ENCODE results near the gene HDAC5.

HDAC5 gene

DNA sequence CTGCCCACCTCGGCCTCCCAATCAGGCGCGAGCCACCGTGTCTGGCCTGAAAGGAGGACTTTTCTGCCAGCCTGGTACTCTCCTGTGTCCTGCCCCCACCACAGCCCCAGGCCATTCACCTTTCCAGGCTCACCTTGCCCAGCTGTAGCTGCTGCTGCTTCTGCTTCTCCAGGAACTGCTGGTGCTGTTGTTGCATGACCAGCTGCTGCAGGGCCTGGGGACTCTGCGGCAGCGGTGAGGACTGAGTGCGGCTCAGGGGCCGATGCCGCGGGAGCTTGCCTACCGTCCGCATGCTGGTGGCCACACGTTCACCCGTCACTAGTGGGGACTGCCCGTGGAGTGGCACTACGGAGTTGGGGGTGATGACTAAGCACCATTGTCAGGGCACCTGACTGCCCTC is 35.2 kb downstream of the HDAC5 start:
- no peak overlapping the region for H3K4me3 ChIP-seq (ENCODE audit: low read depth, low read length)
- DNase-seq (ENCODE audit: low read depth) = no peak
- TF ChIP-seq CTCF (conservative IDR thresholded peaks at IDR 0.05; ENCODE audit: low read depth, low read length) = no peak

GRCh38 chr17:44087319-44087718 is 36.1 kb downstream of the HDAC5 start:
- TF ChIP-seq CTCF (conservative IDR thresholded peaks at IDR 0.05; ENCODE audit: low read depth, low read length) = no peak
- no peak for DNase-seq (ENCODE audit: low read depth)
- no peak overlapping the region for H3K4me3 ChIP-seq (ENCODE audit: low read depth, low read length)

DNA sequence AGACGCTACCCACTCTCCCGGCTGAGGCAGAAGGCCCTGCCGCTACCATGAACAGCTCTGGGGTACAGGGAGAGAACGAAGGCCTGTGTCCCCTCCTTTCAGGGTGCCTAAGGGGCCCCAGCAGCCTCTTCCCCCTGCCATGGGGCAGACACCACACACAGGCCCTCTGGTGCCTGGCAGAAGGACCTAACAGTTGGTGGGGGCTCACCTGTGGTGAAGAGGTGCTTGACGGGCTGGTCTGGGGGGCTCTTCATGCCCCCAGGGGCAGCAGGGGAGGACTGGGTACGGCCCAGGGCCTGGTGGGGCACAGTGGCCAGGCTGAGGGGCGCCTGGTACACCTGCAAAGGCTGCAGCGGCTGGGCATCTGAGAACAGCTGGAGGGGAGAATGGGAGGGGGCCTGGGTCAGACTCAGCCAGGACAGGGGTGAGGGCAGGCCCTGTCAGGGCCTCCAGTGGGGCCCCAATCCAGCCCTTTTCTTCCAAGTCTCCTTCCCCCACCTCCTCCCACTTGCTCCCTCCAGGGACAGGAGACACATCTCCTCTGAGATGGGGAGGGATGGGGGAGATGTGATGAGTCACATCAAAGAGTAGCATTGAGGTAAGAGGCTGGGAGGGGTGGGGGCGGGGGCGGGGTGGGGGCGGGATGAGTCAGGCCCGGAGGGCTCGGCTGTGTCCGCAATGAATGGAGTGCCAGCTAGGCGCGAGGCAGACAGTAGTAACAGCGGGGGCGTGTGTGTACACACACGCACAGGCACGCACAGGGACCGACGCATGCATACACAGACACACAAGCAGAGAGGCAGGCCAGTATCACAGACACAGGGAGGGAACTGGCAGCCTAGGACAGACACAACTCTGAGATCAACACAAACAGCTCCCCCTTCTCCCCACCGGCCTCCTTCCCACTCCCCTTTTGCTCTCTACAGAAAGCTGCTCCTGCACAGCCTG is 36.8 kb downstream of the HDAC5 start:
- H3K4me3 ChIP-seq (ENCODE audit: low read depth, low read length) = no peak overlapping the region
- peak; percentile 79 for DNase-seq (ENCODE audit: low read depth)
- no peak for TF ChIP-seq CTCF (conservative IDR thresholded peaks at IDR 0.05; ENCODE audit: low read depth, low read length)

- no peak for DNase-seq (ENCODE audit: low read depth)
Measured at GRCh38 chr17:44085908-44086307, 37.5 kb downstream of the HDAC5 start.

GRCh38 chr17:44084921-44085320 is 38.5 kb downstream of the HDAC5 start:
- DNase-seq (ENCODE audit: low read depth) = no peak
- no peak for TF ChIP-seq CTCF (conservative IDR thresholded peaks at IDR 0.05; ENCODE audit: low read depth, low read length)
- H3K4me3 ChIP-seq (ENCODE audit: low read depth, low read length) = no peak overlapping the region

More at GRCh38 chr17:44085908-44086307, 37.5 kb downstream of the HDAC5 start:
- H3K4me3 ChIP-seq (ENCODE audit: low read depth, low read length) = no peak overlapping the region
- TF ChIP-seq CTCF (conservative IDR thresholded peaks at IDR 0.05; ENCODE audit: low read depth, low read length) = no peak

GRCh38 chr17:44084131-44084538 is 39.3 kb downstream of the HDAC5 start:
- DNase-seq (ENCODE audit: low read depth) = no peak

More at GRCh38 chr17:44084131-44084538, 39.3 kb downstream of the HDAC5 start:
- no peak overlapping the region for H3K4me3 ChIP-seq (ENCODE audit: low read depth, low read length)
- peak; percentile 40 for TF ChIP-seq CTCF (conservative IDR thresholded peaks at IDR 0.05; ENCODE audit: low read depth, low read length)

All from choroid plexus epithelial cell (primary cell).